Kidney glomerular epithelial cell (primary cell): Measurements from ENCODE around the gene UBE2H.
"Not testable (repeated sequence)": the region's sequence is repeated elsewhere in the genome, so short reads cannot be mapped to it uniquely, and the experiment has no call there.

Experiments
- DNase-seq: peaks from one replicate; lab custom pipeline; 2025; lab: John Stamatoyannopoulos, UW

UBE2H gene

DNA sequence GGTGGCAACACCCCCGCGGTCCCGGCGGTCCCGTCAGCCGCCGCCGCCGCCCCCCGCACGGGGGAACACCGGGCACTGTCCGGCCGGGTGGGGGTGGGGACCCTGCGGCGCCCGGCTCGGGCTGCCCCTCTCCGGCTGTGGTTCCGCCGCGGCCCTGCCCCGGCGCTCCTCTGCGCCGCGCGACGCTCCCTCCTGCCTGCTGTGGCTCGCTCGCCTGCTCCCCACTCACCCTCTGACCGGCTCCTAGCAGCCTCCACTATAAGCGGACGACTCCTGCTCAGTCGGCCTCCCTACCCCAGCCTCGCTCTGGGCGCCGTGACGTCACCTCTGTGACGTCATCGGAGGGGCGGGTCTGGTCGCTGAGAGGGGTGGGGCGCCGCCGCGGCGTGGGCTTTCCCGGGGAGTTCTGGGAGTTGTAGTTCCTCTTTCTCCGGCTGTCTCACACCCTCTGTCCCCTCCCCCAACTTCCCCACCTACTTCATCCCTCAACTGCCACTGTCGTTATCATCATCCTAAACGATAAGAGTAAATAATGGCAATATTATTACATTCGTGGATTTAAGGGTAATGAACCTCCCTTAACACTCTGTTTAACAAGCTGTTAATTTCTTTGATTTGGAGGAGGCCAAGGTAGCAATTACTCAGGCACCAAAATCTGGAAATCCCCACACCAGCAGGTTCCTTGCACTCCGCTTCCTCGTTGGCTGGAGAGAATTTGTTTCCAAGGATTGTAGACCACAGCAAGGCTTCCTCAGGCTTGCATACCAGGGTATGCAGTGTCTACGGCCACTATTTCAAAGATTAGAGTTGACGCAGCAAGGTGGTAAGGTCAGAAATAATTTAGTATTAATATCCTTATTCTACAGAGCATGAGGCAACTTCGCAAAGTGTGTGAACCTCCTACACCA, at the start of gene UBE2H:
UBE2H (minus strand) TSS at position 308 of the 908 bp plus-strand sequence. CDS start 405 bp downstream, outside the sequence.
- DNase-seq, result peak; percentile 89

GRCh38 chr7:129998446-129998845, 45.7 kb upstream of the UBE2H start:
- no peak for DNase-seq

DNA sequence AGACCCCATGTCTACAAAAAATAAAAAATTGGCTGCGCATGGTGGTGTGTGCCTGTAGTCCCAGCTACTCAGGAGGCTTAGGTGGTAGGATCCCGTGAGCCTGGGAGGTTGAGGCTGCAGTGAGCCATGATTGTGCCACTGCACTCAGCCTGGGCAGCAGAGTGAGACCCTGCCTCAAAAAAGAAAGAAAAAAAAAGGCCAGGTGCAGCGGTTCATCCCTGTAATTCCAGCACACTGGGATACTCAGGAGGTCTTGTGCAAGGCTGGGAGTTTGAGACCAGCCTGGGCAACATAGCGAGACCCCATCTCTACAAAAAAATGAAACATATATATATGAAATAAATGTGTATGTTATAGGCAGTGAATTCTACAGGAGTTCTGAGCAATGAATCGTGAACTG, 44.5 kb upstream of the UBE2H start:
- DNase-seq, result no peak

GRCh38 chr7:129993275-129993674, 40.5 kb upstream of the UBE2H start:
- DNase-seq, result no peak

GRCh38 chr7:129990403-129991192, 37.8 kb upstream of the UBE2H start:
- no peak for DNase-seq

- no peak for DNase-seq
Observed at GRCh38 chr7:129989466-129989865, 36.7 kb upstream of the UBE2H start.

GRCh38 chr7:129986600-129986999, 33.8 kb upstream of the UBE2H start:
- DNase-seq, result peak; percentile 24

- DNase-seq, result no peak
Observed at GRCh38 chr7:129980667-129981066, 27.9 kb upstream of the UBE2H start.

GRCh38 chr7:129975309-129975708, 22.5 kb upstream of the UBE2H start:
- DNase-seq, result no peak

DNA sequence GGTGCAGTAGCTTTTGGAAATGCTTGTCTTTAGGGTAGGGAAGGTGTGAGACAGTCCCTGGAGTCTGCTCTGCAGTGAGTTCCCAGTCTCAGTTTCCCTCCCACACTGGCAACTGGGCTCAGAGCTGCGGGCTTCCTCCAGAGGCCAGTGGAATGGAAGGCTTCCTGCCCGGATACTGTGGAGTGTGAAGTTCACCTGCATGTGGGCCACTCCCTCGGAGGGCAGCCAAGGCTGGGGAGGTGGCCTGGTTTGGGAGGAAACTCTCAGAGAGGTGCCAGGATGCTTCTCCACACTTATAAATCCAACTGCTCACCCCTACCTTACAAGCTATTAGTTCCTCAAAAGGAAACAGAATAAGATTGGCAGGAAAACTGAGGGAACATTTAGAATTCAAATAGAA, 18.1 kb upstream of the UBE2H start:
- DNase-seq, result no peak

- DNase-seq, result peak; percentile 93
Observed at GRCh38 chr7:129969881-129970446, 17.2 kb upstream of the UBE2H start.

GRCh38 chr7:129968592-129969383, 16.0 kb upstream of the UBE2H start:
- DNase-seq, result no peak

DNA sequence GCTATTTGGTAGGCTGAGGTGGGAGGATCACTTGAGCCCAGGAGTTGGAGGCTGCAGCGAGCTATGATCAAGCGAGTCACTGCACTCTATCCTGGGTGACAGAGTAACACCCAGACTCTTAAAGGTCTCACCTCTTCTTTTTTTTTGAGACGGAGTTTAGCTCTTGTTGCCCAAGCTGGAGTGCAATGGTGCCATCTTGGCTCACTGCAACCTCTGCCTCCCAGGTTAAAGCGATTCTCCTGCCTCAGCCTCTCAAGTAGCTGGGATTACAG, 7.4 kb upstream of the UBE2H start:
- DNase-seq, result not testable (repeated sequence)

GRCh38 chr7:129959471-129960203, 6.9 kb upstream of the UBE2H start:
- DNase-seq, result no peak

DNA sequence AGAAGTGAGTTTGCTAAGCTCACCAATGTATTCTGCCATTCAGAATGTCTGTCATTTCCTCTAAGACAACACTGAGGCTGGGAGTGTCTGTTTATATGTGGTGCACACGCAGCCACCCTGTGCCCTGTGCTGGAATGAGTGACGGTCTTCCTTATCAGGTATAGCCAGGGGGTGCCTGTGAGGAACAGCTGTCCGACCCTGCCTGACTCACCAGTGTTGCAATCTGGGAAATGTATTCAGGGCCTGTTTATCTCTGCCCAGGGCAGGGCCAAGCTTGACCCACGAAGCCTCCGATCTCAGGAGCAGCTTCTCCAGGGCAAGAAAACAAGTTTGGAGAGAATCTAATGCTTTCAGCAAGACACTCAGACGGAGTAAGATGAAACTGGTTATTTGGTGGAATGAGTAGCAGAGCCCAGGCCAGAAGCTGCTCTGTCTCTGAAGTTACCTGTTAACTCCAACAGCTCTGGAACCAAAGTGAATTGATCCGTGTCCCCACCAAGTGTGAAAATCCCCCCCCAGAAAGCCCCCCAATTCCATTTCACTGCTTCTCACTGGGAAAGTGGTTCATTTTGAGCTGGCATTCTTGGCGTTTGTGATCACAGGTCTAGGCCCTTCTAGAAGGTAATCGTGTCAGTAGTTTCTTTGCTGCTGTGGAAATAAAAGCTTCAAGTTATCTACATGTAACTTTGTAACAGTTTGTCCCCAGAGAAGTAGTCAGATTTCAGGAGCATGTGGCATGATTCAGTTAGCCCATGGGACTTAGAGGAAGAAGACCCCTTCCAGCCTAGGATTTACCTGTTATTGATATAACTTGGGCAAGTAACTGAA, 6.1 kb upstream of the UBE2H start:
- peak; percentile 67 for DNase-seq

- no peak for DNase-seq
Observed at GRCh38 chr7:129955993-129956543, 3.3 kb upstream of the UBE2H start.

DNA sequence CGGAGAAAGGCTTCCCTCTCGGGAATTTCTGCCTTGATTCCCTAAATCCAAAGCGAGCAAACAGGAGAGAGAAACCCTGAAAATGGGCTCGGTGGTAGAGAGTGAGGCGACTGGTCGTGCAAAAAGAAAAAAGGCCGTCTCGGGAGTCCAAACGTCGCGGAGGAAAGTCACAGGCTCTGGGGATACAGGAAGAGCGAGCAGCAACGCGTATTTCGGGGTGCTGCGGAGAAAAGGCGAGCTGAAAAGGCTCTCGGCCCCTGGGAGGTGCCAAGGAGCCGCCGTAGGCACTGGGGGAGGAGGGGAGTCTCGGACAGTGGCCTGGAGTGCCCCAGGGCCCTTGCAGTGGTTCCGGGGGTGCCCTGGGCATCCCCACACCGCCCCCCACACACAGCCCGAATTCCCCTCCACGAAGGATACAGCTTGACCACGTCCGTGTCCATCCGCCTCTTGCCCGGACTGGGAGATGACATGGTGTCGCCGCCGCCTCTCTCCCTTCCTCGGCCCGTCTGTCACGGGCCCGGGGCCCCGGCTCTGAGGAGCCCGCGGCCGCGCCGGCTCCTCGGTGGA, 591 bp downstream of the UBE2H start:
- no peak for DNase-seq

DNA sequence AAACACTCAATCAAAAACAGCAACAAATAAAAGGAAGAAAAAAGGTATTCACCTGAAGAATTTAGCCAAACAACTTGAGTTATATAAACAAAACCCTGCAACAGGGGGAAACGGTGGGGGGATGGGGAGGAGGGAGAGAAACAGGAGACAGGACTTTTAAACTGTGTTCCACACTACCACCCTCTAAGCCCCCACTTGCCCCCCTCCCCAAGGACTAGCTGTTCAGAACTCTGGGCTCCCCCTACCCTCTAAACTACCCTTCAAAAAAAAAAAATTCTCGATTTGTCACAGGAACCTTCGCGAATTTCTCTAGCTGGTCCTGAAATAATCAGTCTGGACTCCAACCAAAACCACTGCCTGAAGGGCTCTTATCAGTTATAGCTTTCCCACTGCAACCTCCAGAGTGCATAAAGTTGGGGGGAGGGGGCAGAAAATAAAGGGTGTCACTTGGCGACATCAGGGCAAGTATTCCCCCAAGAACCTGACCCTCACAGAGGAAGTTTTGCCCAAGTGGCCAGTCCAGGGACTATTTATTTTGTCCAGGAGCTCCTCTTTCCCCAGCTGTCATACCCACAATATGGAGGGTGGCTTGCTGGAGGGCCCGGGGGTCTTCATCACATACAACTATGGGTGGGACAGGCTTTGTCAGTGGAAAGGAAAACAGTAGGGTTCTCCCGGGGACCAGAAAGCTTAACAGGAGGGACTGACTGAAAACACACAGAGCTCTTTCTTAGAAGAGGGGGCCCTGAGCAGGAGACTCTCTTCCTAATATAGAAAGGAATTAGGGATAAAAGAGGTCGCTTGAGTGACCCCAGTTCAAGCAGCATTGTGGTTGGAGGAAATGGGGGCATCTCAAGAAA, 1.3 kb downstream of the UBE2H start:
- peak; percentile 56 for DNase-seq

DNA sequence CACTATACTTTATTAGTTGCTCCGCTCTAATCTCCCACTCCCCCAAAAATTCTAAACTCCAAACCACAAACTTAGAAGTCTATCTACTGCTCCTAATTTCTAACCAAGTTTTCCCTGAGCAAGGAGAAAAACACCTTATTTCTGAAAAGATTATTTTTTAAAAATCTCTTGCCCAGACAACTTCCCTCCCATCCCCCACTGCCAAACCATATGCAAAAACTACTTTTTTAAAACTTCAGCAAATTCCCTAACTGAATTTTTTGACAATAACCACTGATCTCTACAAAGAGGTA, 1.9 kb downstream of the UBE2H start:
- peak; percentile 56 for DNase-seq
